Activated naive CD4-positive, alpha-beta T cell treated with anti-CD3 and anti-CD28 coated beads, Interleukin-2, amount 10 ng/mL, durations not matched to agents 7 days and 5 days (primary cell): ENCODE data around the gene PSPN.
"Not testable (repeated sequence)": the region's sequence is repeated elsewhere in the genome, so short reads cannot be mapped to it uniquely, and the experiment has no call there.

Experiments used
- CTCF ChIA-PET: fragments of 350-600 bp; sonication (Branson Sonifier 250); formaldehyde crosslinking; loops from one replicate; lab custom pipeline; 2021; ENCODE audit warnings: antibody characterized with exemption; lab: Charles Lee
- DNase-seq: peaks from one replicate; pipeline ENCODE4 v3.0.0-alpha.2; 2020
- H3K27ac Mint-ChIP-seq: one replicate; pipeline ENCODE4 v1.8.0; 2021; ENCODE audit warnings: mild to moderate bottlenecking, moderate library complexity, mixed read lengths
- H3K27me3 Mint-ChIP-seq: one replicate; pipeline ENCODE4 v1.8.0; 2021; ENCODE audit warnings: mild to moderate bottlenecking, mixed read lengths
- H3K36me3 Mint-ChIP-seq: one replicate; pipeline ENCODE4 v1.8.0; 2021; ENCODE audit warnings: mixed read lengths
- H3K4me1 Mint-ChIP-seq: one replicate; pipeline ENCODE4 v1.8.0; 2021; ENCODE audit warnings: mixed read lengths
- H3K4me3 Mint-ChIP-seq: one replicate; pipeline ENCODE4 v1.8.0; 2021; ENCODE audit warnings: mild to moderate bottlenecking, moderate library complexity, mixed read lengths
- H3K9me3 Mint-ChIP-seq: one replicate; pipeline ENCODE4 v1.8.0; 2021; ENCODE audit warnings: mixed read lengths

PSPN gene

DNA sequence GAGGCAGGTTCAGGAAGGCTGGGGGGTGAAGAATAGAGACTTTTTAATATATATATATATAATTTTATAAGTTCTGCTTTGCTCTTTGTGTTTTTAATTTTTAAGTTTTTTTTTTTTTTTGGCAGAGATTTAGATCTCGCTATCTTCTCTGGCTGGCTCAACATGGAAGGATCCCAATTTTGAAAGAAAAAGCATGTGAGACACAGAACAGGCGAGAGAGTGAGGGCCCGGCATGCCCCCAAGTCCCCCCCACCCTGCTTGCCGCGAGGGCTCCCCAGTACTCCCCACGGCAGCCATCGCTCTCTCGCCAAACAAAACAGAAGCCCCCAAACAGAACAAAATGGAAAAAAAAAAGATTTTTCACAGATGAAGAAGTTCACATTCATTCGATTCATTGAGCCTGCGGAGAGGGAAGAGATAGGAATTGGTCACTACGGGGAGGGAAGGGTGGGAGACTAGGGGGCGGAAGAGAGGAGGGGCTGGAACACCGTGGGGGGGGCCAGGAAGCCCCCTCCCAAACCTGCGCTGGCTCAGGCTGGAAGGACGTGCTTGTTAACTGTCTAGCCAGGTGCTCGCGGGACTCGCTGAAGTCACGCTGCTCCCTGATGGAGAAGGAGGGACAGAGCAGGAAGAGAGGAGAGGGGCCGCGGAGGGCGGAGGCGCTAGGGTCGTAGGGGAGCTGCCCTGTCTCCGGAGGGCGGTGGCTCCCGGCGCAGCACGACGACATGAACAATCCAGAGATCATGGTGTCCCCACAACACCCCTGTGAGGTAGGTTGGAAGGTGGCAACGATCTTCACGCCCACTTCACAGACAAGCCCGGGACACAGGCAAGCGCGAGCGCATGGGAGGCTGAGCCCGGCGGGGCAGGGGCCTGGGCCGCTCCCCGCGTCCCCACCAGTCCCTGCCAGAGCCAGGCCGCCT lies 38.2 kb upstream of the PSPN start:
- no peak overlapping the region for H3K27ac Mint-ChIP-seq
- no peak overlapping the region for H3K4me3 Mint-ChIP-seq
- no peak for DNase-seq
- CTCF ChIA-PET = no interaction called here
- no peaks in the 10 kb centered on the region for H3K9me3 Mint-ChIP-seq
- peaks cover 21% of the 10 kb centered on the region for H3K36me3 Mint-ChIP-seq
- H3K27me3 Mint-ChIP-seq = no peaks in the 10 kb centered on the region
- H3K4me1 Mint-ChIP-seq = no peaks in the 10 kb centered on the region

- no peak overlapping the region for H3K27ac Mint-ChIP-seq
- no peak overlapping the region for H3K4me3 Mint-ChIP-seq
- no peak for DNase-seq
- H3K36me3 Mint-ChIP-seq = peaks cover 18% of the 10 kb centered on the region
- H3K9me3 Mint-ChIP-seq = no peaks in the 10 kb centered on the region
- H3K4me1 Mint-ChIP-seq = no peaks in the 10 kb centered on the region
- no peaks in the 10 kb centered on the region for H3K27me3 Mint-ChIP-seq
- CTCF ChIA-PET = no interaction called here
These were observed 37.6 kb upstream of the PSPN start for GRCh38 chr19:6413291-6413690.

- H3K4me1 Mint-ChIP-seq = no peaks in the 10 kb centered on the region
- H3K27me3 Mint-ChIP-seq = no peaks in the 10 kb centered on the region
- H3K27ac Mint-ChIP-seq = no peak overlapping the region
- peak; percentile 62 for DNase-seq
- no peak overlapping the region for H3K4me3 Mint-ChIP-seq
- CTCF ChIA-PET = no interaction called here
- H3K36me3 Mint-ChIP-seq = peaks cover 16% of the 10 kb centered on the region
- no peaks in the 10 kb centered on the region for H3K9me3 Mint-ChIP-seq
These were observed 36.8 kb upstream of the PSPN start for GRCh38 chr19:6412447-6413091.

GRCh38 chr19:6412061-6412446 lies 36.3 kb upstream of the PSPN start:
- H3K36me3 Mint-ChIP-seq = peaks cover 16% of the 10 kb centered on the region
- H3K27ac Mint-ChIP-seq = no peak overlapping the region
- no peaks in the 10 kb centered on the region for H3K27me3 Mint-ChIP-seq
- H3K9me3 Mint-ChIP-seq = no peaks in the 10 kb centered on the region
- no peak overlapping the region for H3K4me3 Mint-ChIP-seq
- no peaks in the 10 kb centered on the region for H3K4me1 Mint-ChIP-seq
- DNase-seq = no peak
- CTCF ChIA-PET = no interaction called here

GRCh38 chr19:6409346-6409745 lies 33.6 kb upstream of the PSPN start:
- H3K27me3 Mint-ChIP-seq = no peaks in the 10 kb centered on the region
- no peak for DNase-seq
- H3K27ac Mint-ChIP-seq = no peak overlapping the region
- CTCF ChIA-PET = no interaction called here
- no peaks in the 10 kb centered on the region for H3K4me1 Mint-ChIP-seq
- H3K4me3 Mint-ChIP-seq = no peak overlapping the region
- H3K9me3 Mint-ChIP-seq = no peaks in the 10 kb centered on the region
- peaks cover 7% of the 10 kb centered on the region for H3K36me3 Mint-ChIP-seq

- no peaks in the 10 kb centered on the region for H3K36me3 Mint-ChIP-seq
- H3K4me1 Mint-ChIP-seq = no peaks in the 10 kb centered on the region
- H3K27ac Mint-ChIP-seq = no peak overlapping the region
- no peaks in the 10 kb centered on the region for H3K9me3 Mint-ChIP-seq
- H3K4me3 Mint-ChIP-seq = no peak overlapping the region
- CTCF ChIA-PET = interaction anchor here (0.9 kb wide), 1 partner anchor 19 kb away, joined by 3 read pairs; no protein-coding TSS in a partner anchor
- DNase-seq = no peak
- H3K27me3 Mint-ChIP-seq = no peaks in the 10 kb centered on the region
These were observed 30.7 kb upstream of the PSPN start for GRCh38 chr19:6406401-6406800.

DNA sequence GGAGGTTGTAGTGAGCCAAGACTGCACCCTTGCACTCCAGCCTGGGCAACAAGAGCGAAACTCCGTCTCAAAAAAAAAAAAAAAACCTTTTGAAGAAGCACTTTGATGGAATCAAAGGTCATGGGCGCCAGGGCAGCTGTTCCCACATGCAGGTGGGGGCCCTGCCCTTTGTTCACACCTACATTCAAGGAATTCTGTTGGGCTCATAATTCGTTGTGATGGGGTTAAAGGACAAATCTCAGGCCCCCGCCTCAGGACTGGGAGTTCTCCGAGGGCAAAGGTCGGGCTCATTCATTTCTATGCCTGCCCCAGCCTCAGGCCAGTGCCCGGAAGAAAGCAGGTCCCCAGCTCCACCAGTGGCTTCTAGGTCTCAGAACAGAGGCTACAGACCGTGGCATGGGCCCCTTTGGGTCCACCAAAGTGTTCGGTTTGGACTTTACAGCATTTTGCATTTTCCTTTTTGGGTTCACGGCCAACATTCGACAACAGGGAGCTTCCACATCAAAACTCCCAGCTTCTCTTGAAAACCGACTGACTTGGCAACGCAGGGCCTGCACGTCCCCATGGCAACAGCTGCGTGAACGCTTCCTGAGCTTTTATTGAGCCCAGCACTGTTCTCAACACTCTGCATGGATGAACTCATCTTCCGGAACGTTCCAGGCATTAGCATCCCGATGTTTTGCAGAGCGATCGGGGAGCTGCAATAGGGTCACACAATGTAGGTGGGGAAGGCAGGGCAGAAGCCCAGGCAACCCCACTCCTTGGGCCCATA lies 27.3 kb upstream of the PSPN start:
- CTCF ChIA-PET = no interaction called here
- Mint-ChIP-seq H3K27me3 (peaks cover 5% of the 10 kb centered on the region), H3K4me1 (no peaks in the 10 kb centered on the region), H3K9me3 (no peaks in the 10 kb centered on the region), H3K27ac (no peak overlapping the region), H3K4me3 (no peak overlapping the region), H3K36me3 (no peaks in the 10 kb centered on the region)
- no peak for DNase-seq

GRCh38 chr19:6402058-6402457 lies 26.3 kb upstream of the PSPN start:
- H3K9me3 Mint-ChIP-seq = no peaks in the 10 kb centered on the region

DNA sequence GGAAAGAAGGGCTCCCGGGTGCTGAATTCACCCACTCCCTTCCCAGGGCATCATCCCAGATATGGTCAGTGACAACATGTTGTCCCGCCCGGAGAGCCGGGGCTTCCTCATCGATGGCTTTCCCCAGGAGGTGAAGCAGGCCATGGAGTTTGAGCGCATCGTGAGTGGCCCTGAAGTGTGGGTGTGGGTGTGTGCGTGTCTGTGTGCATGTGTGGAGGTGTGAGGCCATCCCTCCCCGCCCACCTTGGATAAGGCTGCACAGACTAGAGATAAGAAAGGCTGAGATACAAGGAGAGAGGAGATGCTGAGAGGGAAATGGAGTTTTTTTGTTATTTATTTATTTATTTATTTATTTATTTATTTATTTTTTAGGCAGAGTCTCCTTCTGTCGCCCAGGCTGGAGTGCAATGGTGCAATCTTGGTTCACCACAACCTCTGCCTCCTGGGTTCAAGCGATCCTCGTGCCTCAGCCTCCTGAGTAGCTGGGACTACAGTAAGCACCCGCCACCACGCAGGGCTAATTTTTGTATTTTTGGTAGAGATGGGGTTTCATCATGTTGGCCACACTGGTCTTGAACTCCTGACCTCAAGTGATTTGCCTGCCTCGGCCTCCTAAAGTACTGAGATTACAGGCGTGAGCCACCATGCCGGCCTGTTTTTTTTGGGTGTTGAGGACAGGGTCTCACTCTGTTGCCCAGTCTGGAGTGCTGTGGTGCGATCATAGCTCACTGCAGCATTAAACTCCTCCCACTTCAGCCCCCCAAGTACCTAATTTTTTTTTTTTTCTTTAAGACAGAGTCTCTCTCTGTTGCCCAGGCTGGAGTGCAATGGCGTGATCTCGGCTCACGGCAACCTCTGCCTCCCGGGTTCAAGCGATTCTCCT lies 24.6 kb upstream of the PSPN start:
- H3K27ac Mint-ChIP-seq, DNase-seq, H3K36me3 Mint-ChIP-seq, H3K9me3 Mint-ChIP-seq, CTCF ChIA-PET, H3K27me3 Mint-ChIP-seq, H3K4me1 Mint-ChIP-seq, H3K4me3 Mint-ChIP-seq: not testable (repeated sequence)

More at GRCh38 chr19:6402058-6402457, 26.3 kb upstream of the PSPN start:
- Mint-ChIP-seq H3K36me3 (no peaks in the 10 kb centered on the region), H3K27me3 (peaks cover 5% of the 10 kb centered on the region), H3K4me1 (no peaks in the 10 kb centered on the region), H3K4me3 (no peak overlapping the region), H3K27ac (no peak overlapping the region)
- DNase-seq = no peak
- CTCF ChIA-PET = no interaction called here

DNA sequence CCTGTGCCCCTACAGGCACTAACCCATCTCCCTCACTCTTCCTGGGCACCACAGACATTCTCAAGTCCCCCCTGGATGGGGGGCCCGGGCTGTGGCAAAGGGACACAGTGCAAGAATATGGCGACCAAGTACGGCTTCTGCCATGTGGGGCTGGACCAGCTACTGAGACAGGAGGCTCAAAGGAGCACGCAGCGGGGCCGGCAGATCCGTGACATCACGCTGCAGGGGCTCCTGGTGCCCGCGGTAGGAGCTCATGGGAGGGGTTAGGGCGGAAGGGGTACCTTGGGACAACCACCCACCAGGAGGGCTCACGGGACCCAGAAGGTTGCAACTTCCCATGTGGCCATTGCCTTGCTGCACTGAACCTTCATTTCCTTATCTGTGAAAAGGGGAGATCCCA lies 20.6 kb upstream of the PSPN start:
- no peak for DNase-seq
- Mint-ChIP-seq H3K4me3 (no peak overlapping the region), H3K4me1 (peaks cover 28% of the 10 kb centered on the region), H3K27me3 (peaks cover 11% of the 10 kb centered on the region), H3K36me3 (peaks cover 8% of the 10 kb centered on the region), H3K27ac (no peak overlapping the region), H3K9me3 (no peaks in the 10 kb centered on the region)
- CTCF ChIA-PET = no interaction called here

DNA sequence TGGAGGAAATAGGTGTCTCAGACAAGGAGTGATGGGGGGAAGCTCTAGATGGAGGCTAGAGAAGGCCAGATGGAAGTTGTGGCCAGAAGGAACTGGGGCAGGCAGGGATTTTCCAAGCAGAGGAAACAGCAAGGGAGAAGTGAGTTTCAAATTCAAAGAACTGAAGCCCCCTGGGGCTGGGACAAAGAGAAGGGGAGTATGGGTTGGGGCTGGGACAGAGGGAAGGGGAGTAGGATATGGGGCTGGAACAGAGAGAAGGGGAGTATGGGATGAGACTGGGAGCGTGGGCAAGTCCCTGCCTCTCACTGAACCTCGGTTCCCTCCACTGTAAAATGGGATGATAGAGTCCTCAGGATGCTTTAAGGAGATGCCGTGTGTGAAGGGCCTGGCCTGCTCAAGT lies 19.1 kb upstream of the PSPN start:
- CTCF ChIA-PET = no interaction called here
- H3K9me3 Mint-ChIP-seq = no peaks in the 10 kb centered on the region
- H3K4me3 Mint-ChIP-seq = peak overlapping the region; percentile 35
- peaks cover 32% of the 10 kb centered on the region for H3K4me1 Mint-ChIP-seq
- peak overlapping the region; percentile 58 for H3K27ac Mint-ChIP-seq
- peaks cover 13% of the 10 kb centered on the region for H3K36me3 Mint-ChIP-seq
- no peak for DNase-seq
- H3K27me3 Mint-ChIP-seq = peaks cover 8% of the 10 kb centered on the region

DNA sequence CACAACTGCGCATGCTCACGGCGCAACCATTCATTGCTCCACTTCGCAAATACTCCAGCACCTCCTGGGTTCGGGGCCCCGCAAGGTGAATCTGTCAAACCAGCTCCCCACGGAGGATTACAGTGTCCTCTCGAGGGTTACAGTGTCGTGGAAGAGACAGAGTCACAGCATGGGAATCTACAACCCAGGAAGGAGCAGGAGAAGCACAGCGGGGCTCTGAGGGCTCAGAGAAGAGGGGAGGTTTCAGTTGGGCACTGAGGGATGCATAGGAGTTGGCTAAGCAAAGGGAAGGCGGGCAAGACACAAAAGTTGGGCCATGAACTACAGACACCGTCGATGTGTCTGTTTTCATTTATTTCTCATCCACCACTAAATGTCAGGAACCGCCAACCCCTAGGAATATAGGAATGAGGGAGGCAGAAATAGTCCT lies 18.3 kb upstream of the PSPN start:
- peaks cover 18% of the 10 kb centered on the region for H3K36me3 Mint-ChIP-seq
- CTCF ChIA-PET = interaction anchor here (1.2 kb wide), 1 partner anchor 32 kb away, joined by 3 read pairs; no protein-coding TSS in a partner anchor
- peaks cover 32% of the 10 kb centered on the region for H3K4me1 Mint-ChIP-seq
- DNase-seq = peak; percentile 81
- peaks cover 6% of the 10 kb centered on the region for H3K27me3 Mint-ChIP-seq
- peak overlapping the region; percentile 94 for H3K27ac Mint-ChIP-seq
- no peaks in the 10 kb centered on the region for H3K9me3 Mint-ChIP-seq
- H3K4me3 Mint-ChIP-seq = peak overlapping the region; percentile 96

DNA sequence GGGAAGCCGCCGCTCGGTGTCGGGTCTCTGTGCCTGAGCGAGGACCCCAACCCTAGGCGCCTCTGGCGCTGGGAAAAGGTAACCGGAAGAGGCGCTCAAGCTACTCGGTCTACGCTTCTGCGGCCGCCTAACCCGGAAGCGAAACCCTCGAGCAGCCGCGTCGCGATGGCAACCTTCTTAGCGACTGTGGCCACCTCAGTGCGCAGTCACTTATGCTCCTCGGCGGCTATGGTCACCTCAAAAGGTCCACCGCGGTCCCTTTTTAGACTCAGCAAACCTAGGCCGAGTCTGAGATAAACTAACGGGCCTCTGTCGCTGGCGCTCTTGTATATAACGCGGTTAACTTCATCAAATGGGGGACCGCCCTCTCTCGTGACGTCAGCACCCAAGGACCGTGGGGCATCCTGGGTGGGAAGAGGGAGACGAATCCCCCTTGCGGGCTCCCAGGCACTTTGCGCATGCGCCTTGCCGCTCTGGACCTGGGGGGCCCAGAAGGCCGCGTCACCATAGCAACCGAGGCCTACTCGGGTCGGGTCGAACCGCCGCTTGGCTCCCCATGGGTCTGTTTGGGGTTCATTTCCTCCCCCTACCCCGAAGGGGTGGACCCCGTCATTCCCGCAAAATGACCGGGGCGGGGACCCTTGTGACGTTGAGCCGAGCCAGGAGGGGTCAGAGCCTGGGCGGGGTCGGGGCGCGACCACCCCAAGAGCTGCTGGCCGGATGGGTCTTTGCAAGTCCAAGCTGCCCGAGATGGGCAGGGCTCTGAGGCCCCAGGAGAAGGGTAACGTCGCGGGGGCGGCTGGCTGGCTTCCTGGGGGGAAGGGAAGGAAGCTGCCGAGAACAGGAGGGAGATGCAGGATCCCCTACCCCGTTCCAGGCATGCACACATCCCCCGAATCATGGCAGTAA lies 17.6 kb upstream of the PSPN start, which contains the start of gene GTF2F1:
Gene GTF2F1 (minus strand): TSS at position 91 of the 909 bp plus-strand sequence. CDS start 169 bp downstream, outside the sequence.
- H3K27me3 Mint-ChIP-seq = peaks cover 6% of the 10 kb centered on the region
- H3K9me3 Mint-ChIP-seq = no peaks in the 10 kb centered on the region
- CTCF ChIA-PET = interaction anchor here (1.2 to 1.3 kb wide), 2 partner anchors 33 to 112 kb away, joined by 3 read pairs; no protein-coding TSS in a partner anchor
- H3K36me3 Mint-ChIP-seq = peaks cover 22% of the 10 kb centered on the region
- H3K27ac Mint-ChIP-seq = peak within 1 kb of the TSS; percentile 94
- H3K4me3 Mint-ChIP-seq = peak within 1 kb of the TSS; percentile 96
- H3K4me1 Mint-ChIP-seq = peaks cover 32% of the 10 kb centered on the region
- peak; percentile 94 for DNase-seq
